ENCODE data around the gene EPN3.

The EPN3 gene

GRCh38 chr17:50563092-50563511, 30.6 kb downstream of the EPN3 start:
- H3K9me3 ChIP-seq (ENCODE audit: control insufficient read depth, low read length): no peaks in the 10 kb centered on the region
- TF ChIP-seq CTCF (IDR thresholded peaks at IDR 0.05): no peak
- H3K27me3 ChIP-seq (ENCODE audit: control insufficient read depth, insufficient read depth, low read length): peaks cover 6% of the 10 kb centered on the region
- H3K4me2 ChIP-seq (ENCODE audit: low read length): no peak overlapping the region
- no peak overlapping the region for H2AFZ ChIP-seq
- H3K4me3 ChIP-seq (ENCODE audit: low read depth, low read length): no peak overlapping the region
- H3K27ac ChIP-seq: no peak overlapping the region
- H3K79me2 ChIP-seq: no peaks in the 10 kb centered on the region
- H3K9ac ChIP-seq: no peak overlapping the region
- peaks cover 13% of the 10 kb centered on the region for H3K4me1 ChIP-seq
- no peaks in the 10 kb centered on the region for H3K36me3 ChIP-seq (ENCODE audit: control insufficient read depth, insufficient read depth, low read length)

- H3K79me2 ChIP-seq: no peaks in the 10 kb centered on the region
- TF ChIP-seq CTCF (IDR thresholded peaks at IDR 0.05): no peak
- no peaks in the 10 kb centered on the region for H3K9me3 ChIP-seq (ENCODE audit: control insufficient read depth, low read length)
- H3K36me3 ChIP-seq (ENCODE audit: control insufficient read depth, insufficient read depth, low read length): no peaks in the 10 kb centered on the region
- no peak overlapping the region for H2AFZ ChIP-seq
- no peak overlapping the region for H3K4me2 ChIP-seq (ENCODE audit: low read length)
- H3K4me3 ChIP-seq (ENCODE audit: low read depth, low read length): no peak overlapping the region
- peaks cover 6% of the 10 kb centered on the region for H3K27me3 ChIP-seq (ENCODE audit: control insufficient read depth, insufficient read depth, low read length)
- no peak overlapping the region for H3K9ac ChIP-seq
- no peak overlapping the region for H3K27ac ChIP-seq
- peaks cover 4% of the 10 kb centered on the region for H3K4me1 ChIP-seq
These were observed 32.4 kb downstream of the EPN3 start for GRCh38 chr17:50564916-50565315.

- Histone ChIP-seq H3K9ac (no peak overlapping the region), H3K79me2 (no peaks in the 10 kb centered on the region), H3K27me3 (ENCODE audit: control insufficient read depth, insufficient read depth, low read length) (peaks cover 6% of the 10 kb centered on the region), H2AFZ (no peak overlapping the region), H3K4me2 (ENCODE audit: low read length) (no peak overlapping the region), H3K9me3 (ENCODE audit: control insufficient read depth, low read length) (no peaks in the 10 kb centered on the region), H3K4me1 (no peaks in the 10 kb centered on the region), H3K27ac (no peak overlapping the region), H3K4me3 (ENCODE audit: low read depth, low read length) (no peak overlapping the region), H3K36me3 (ENCODE audit: control insufficient read depth, insufficient read depth, low read length) (no peaks in the 10 kb centered on the region)
- no peak for TF ChIP-seq CTCF (IDR thresholded peaks at IDR 0.05)
These were observed 33.1 kb downstream of the EPN3 start for GRCh38 chr17:50565402-50566350.

- H3K4me2 ChIP-seq (ENCODE audit: low read length): no peak overlapping the region
- H3K9ac ChIP-seq: no peak overlapping the region
- no peaks in the 10 kb centered on the region for H3K36me3 ChIP-seq (ENCODE audit: control insufficient read depth, insufficient read depth, low read length)
- H3K27ac ChIP-seq: no peak overlapping the region
- H3K4me1 ChIP-seq: no peaks in the 10 kb centered on the region
- H2AFZ ChIP-seq: no peak overlapping the region
- H3K9me3 ChIP-seq (ENCODE audit: control insufficient read depth, low read length): no peaks in the 10 kb centered on the region
- no peak overlapping the region for H3K4me3 ChIP-seq (ENCODE audit: low read depth, low read length)
- H3K79me2 ChIP-seq: no peaks in the 10 kb centered on the region
- no peaks in the 10 kb centered on the region for H3K27me3 ChIP-seq (ENCODE audit: control insufficient read depth, insufficient read depth, low read length)
- no peak for TF ChIP-seq CTCF (IDR thresholded peaks at IDR 0.05)
These were observed 34.4 kb downstream of the EPN3 start for GRCh38 chr17:50566886-50567285.

- Histone ChIP-seq H3K4me1 (no peaks in the 10 kb centered on the region), H2AFZ (no peak overlapping the region), H3K27ac (no peak overlapping the region), H3K9ac (no peak overlapping the region), H3K79me2 (no peaks in the 10 kb centered on the region), H3K36me3 (ENCODE audit: control insufficient read depth, insufficient read depth, low read length) (no peaks in the 10 kb centered on the region), H3K4me3 (ENCODE audit: low read depth, low read length) (no peak overlapping the region), H3K9me3 (ENCODE audit: control insufficient read depth, low read length) (no peaks in the 10 kb centered on the region), H3K4me2 (ENCODE audit: low read length) (no peak overlapping the region), H3K27me3 (ENCODE audit: control insufficient read depth, insufficient read depth, low read length) (no peaks in the 10 kb centered on the region)
- no peak for TF ChIP-seq CTCF (IDR thresholded peaks at IDR 0.05)
These were observed 36.1 kb downstream of the EPN3 start for GRCh38 chr17:50568659-50569058.

All from parathyroid adenoma (tissue), 2 donors.